OCI-LY3 (cell line): ENCODE measurements around the gene WDR27.
A peak's percentile ranks its signal among the peaks of the same experiment; 100 is the strongest.

Experiments
- H2AFZ ChIP-seq: fragments of 200-600, 300-600 bp; shearing (Covaris generic); 2 replicates; pipeline ENCODE4 v1.6.0; 2014; ENCODE audit warnings: antibody characterized with exemption, low read depth, low read length
- H3K27ac ChIP-seq: fragments of 200-600, 300-600 bp; sonication (generic); 2 replicates; pipeline ENCODE4 v1.5.1; 2014; ENCODE audit warnings: mild to moderate bottlenecking, low read length, moderate library complexity, mixed read lengths
- H3K27me3 ChIP-seq: fragments of 200-600, 300-600 bp; sonication (generic); 2 replicates; pipeline ENCODE4 v1.6.1; 2014; ENCODE audit warnings: low read depth, low read length, mixed read lengths
- H3K36me3 ChIP-seq: fragments of 200-600, 300-600 bp; sonication (generic); replicated peaks from 2 replicates; pipeline ENCODE3; 2014; ENCODE audit warnings: low read depth, low read length, mixed read lengths
- H3K4me1 ChIP-seq: fragments of 300-600, 200-600 bp; sonication (generic); 2 replicates; pipeline ENCODE4 v1.6.1; 2014; ENCODE audit warnings: low read length, mixed read lengths
- H3K4me2 ChIP-seq: fragments of 200-600, 300-600 bp; sonication (generic); 2 replicates; pipeline ENCODE4 v1.6.1; 2014; ENCODE audit warnings: low read length, mixed read lengths
- H3K4me3 ChIP-seq: fragments of 300-600, 200-600 bp; sonication (generic); 2 replicates; pipeline ENCODE4 v1.5.1; 2014; ENCODE audit warnings: antibody characterized with exemption, mild to moderate bottlenecking, low read length, moderate library complexity
- H3K79me2 ChIP-seq: fragments of 300-600, 200-600 bp; shearing (Covaris generic); 2 replicates; pipeline ENCODE4 v1.6.1; 2014; ENCODE audit warnings: mild to moderate bottlenecking, low read length, mixed read lengths
- H3K9ac ChIP-seq: fragments of 300-600, 200-600 bp; shearing (Covaris generic); 2 replicates; pipeline ENCODE4 v1.6.0; 2014; ENCODE audit warnings: mild to moderate bottlenecking, low read length, moderate library complexity
- H3K9me3 ChIP-seq: fragments of 200-600, 300-600 bp; shearing (Covaris generic); 2 replicates; pipeline ENCODE4 v1.6.1; 2014; ENCODE audit warnings: low read length, mixed read lengths; ENCODE audit not compliant: insufficient read depth
- H4K20me1 ChIP-seq: fragments of 200-600, 300-600 bp; sonication (generic); 2 replicates; pipeline ENCODE4 v1.6.1; 2016; ENCODE audit warnings: low read length, mixed read lengths; ENCODE audit not compliant: insufficient read depth
- CTCF ChIP-seq: fragments of 200-600, 300-600 bp; sonication (generic); IDR thresholded peaks from 2 replicates; pipeline ENCODE4 v1.5.1; 2014; ENCODE audit warnings: antibody characterized with exemption, low read length, low read depth
- EZH2phosphoT487 ChIP-seq: fragments of 200-600 bp; shearing (Covaris generic); IDR thresholded peaks from 2 replicates; pipeline ENCODE4 v1.6.1; 2018; ENCODE audit warnings: antibody characterized with exemption, mixed run types, low read depth

The WDR27 gene

DNA sequence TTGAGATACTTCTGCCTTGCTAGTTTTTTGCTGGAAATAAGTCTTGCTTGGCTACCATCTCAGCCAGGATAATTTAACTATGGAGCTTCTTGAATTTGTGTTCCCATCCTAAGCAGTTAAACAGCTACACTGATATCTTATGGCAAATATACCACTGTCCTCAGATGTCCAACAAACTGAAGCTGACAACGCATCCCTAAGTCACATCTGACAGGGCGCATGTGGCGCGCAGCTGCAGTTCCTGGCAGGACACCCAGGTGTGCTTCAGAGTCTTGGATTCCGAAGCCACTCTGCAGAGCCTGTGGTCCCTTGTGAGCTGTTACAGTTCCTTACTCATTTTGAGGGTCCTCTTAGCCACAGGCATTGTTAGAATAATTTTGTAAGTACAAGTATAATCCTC, 127.9 kb downstream of the WDR27 start:
- TF ChIP-seq CTCF = no peak
- no peak for TF ChIP-seq EZH2phosphoT487
- H3K4me3 ChIP-seq = no peak overlapping the region
- H2AFZ ChIP-seq = no peak overlapping the region
- no peaks in the 10 kb centered on the region for H3K36me3 ChIP-seq
- no peaks in the 10 kb centered on the region for H3K27me3 ChIP-seq
- H3K27ac ChIP-seq = no peak overlapping the region
- H3K9me3 ChIP-seq = no peaks in the 10 kb centered on the region
- H3K4me2 ChIP-seq = no peak overlapping the region
- peaks cover 2% of the 10 kb centered on the region for H3K4me1 ChIP-seq
- H3K9ac ChIP-seq = no peak overlapping the region
- no peaks in the 10 kb centered on the region for H4K20me1 ChIP-seq
- no peaks in the 10 kb centered on the region for H3K79me2 ChIP-seq

- H3K4me2 ChIP-seq = no peak overlapping the region
- H4K20me1 ChIP-seq = no peaks in the 10 kb centered on the region
- H3K27me3 ChIP-seq = no peaks in the 10 kb centered on the region
- no peak overlapping the region for H2AFZ ChIP-seq
- no peak overlapping the region for H3K9ac ChIP-seq
- H3K9me3 ChIP-seq = no peaks in the 10 kb centered on the region
- no peak overlapping the region for H3K27ac ChIP-seq
- H3K79me2 ChIP-seq = no peaks in the 10 kb centered on the region
- no peak overlapping the region for H3K4me3 ChIP-seq
- TF ChIP-seq EZH2phosphoT487 = no peak
- no peak for TF ChIP-seq CTCF
- peaks cover 15% of the 10 kb centered on the region for H3K4me1 ChIP-seq
- H3K36me3 ChIP-seq = no peaks in the 10 kb centered on the region
Observed at GRCh38 chr6:169571123-169571962, 130.5 kb downstream of the WDR27 start.

GRCh38 chr6:169568314-169569087, 133.3 kb downstream of the WDR27 start:
- Histone ChIP-seq H3K4me2 (peak overlapping the region; percentile 64), H4K20me1 (no peaks in the 10 kb centered on the region), H3K36me3 (no peaks in the 10 kb centered on the region), H3K4me3 (peak overlapping the region; percentile 45), H3K79me2 (no peaks in the 10 kb centered on the region), H3K9me3 (no peaks in the 10 kb centered on the region), H3K27ac (no peak overlapping the region), H3K4me1 (peaks cover 15% of the 10 kb centered on the region), H3K9ac (no peak overlapping the region), H2AFZ (no peak overlapping the region), H3K27me3 (no peaks in the 10 kb centered on the region)
- TF ChIP-seq CTCF (no peak), EZH2phosphoT487 (no peak)

DNA sequence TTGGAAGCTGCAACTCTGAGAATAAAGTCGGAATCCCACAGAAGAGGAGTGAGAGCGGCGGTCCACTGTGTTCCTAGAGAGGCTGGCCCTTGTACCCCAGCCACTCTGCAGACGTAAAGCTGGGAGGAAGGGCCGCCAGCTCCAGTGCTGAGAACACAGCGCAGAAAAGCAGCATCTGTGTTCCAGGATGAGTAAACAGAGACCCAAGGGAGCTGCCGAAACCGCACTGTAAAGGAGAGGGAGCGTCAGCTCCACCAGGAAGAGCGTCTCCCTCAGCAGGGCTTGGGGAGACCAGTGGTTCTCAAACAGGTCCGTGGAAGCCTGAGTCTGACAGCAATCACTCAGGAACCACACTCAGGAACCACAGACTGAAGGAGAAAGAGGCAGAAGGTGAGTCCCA, 134.0 kb downstream of the WDR27 start:
- H3K79me2 ChIP-seq = no peaks in the 10 kb centered on the region
- no peak overlapping the region for H3K9ac ChIP-seq
- H3K4me3 ChIP-seq = no peak overlapping the region
- H3K36me3 ChIP-seq = no peaks in the 10 kb centered on the region
- peak overlapping the region; percentile 64; the same call in 1 of the 2 replicates for H3K4me2 ChIP-seq
- H4K20me1 ChIP-seq = no peaks in the 10 kb centered on the region
- no peak overlapping the region for H2AFZ ChIP-seq
- H3K4me1 ChIP-seq = peaks cover 17% of the 10 kb centered on the region
- no peak overlapping the region for H3K27ac ChIP-seq
- no peak for TF ChIP-seq EZH2phosphoT487
- no peak for TF ChIP-seq CTCF
- H3K27me3 ChIP-seq = no peaks in the 10 kb centered on the region
- no peaks in the 10 kb centered on the region for H3K9me3 ChIP-seq
